OCI-LY1 (cell line): Measurements from ENCODE around the gene KRT4.

Source experiments
- H2AFZ ChIP-seq: fragments of 200-600 bp; sonication (generic), shearing (Covaris generic); 2 replicates; pipeline ENCODE4 v1.6.0; 2014; ENCODE audit warnings: antibody characterized with exemption, mild to moderate bottlenecking, low read length
- H3F3A ChIP-seq: fragments of 200-600 bp; sonication (generic), shearing (Covaris generic); 2 replicates; pipeline ENCODE4 v1.6.0; 2014; ENCODE audit warnings: mild to moderate bottlenecking, antibody characterized with exemption, low read length, moderate library complexity; ENCODE audit not compliant: insufficient read depth
- H3K27ac ChIP-seq: fragments of 200-600 bp; sonication (generic); 2 replicates; pipeline ENCODE4 v1.5.1; 2014; ENCODE audit warnings: low read length, mixed run types, mild to moderate bottlenecking, low read depth; ENCODE audit not compliant: poor library complexity, severe bottlenecking
- H3K27me3 ChIP-seq: fragments of 200-600 bp; sonication (generic); 2 replicates; pipeline ENCODE4 v1.6.0; 2014; ENCODE audit warnings: antibody characterized with exemption, mild to moderate bottlenecking, low read length, moderate library complexity; ENCODE audit not compliant: insufficient read depth
- H3K36me3 ChIP-seq: fragments of 200-600 bp; sonication (generic); 2 replicates; pipeline ENCODE4 v1.6.1; 2014; ENCODE audit warnings: mild to moderate bottlenecking, antibody characterized with exemption, low read length, moderate library complexity, mixed read lengths; ENCODE audit not compliant: insufficient read depth
- H3K4me1 ChIP-seq: fragments of 200-600 bp; sonication (generic); 2 replicates; pipeline ENCODE4 v1.5.1; 2014; ENCODE audit warnings: mild to moderate bottlenecking, low read length, moderate library complexity; ENCODE audit not compliant: insufficient read depth, severe bottlenecking
- H3K4me2 ChIP-seq: fragments of 200-600 bp; sonication (generic), shearing (Covaris generic); 2 replicates; pipeline ENCODE4 v1.6.1; 2014; ENCODE audit warnings: low read length
- H3K4me3 ChIP-seq: fragments of 200-600 bp; sonication (generic); 2 replicates; pipeline ENCODE4 v1.5.1; 2014; ENCODE audit warnings: low read length, low read depth, mild to moderate bottlenecking, mixed read lengths; ENCODE audit not compliant: poor library complexity, severe bottlenecking
- H3K79me2 ChIP-seq: fragments of 200-600 bp; shearing (Covaris generic); 2 replicates; pipeline ENCODE4 v1.6.1; 2016; ENCODE audit warnings: mixed run types, low read length, mixed read lengths; ENCODE audit not compliant: insufficient read depth
- H3K9ac ChIP-seq: fragments of 200-600 bp; sonication (generic), shearing (Covaris generic); 2 replicates; pipeline ENCODE4 v1.6.1; 2014; ENCODE audit warnings: mild to moderate bottlenecking, low read length, mixed read lengths
- H3K9me2 ChIP-seq: fragments of 200-600 bp; sonication (generic), shearing (Covaris generic); 2 replicates; pipeline ENCODE4 v1.6.1; 2014; ENCODE audit warnings: low read depth, mild to moderate bottlenecking, low read length, mixed read lengths
- H3K9me3 ChIP-seq: fragments of 200-600 bp; shearing (Covaris generic); 2 replicates; pipeline ENCODE4 v1.6.1; 2014; ENCODE audit warnings: low read length, mixed read lengths
- H4K20me1 ChIP-seq: fragments of 200-600 bp; sonication (generic), shearing (Covaris generic); 2 replicates; pipeline ENCODE4 v1.6.0; 2016; ENCODE audit warnings: mild to moderate bottlenecking, low read length; ENCODE audit not compliant: insufficient read depth
- CTCF ChIP-seq: fragments of 200-600 bp; sonication (generic), shearing (Covaris generic); IDR thresholded peaks from 2 replicates; pipeline ENCODE4 v1.5.1; 2017; ENCODE audit warnings: mild to moderate bottlenecking, antibody characterized with exemption, low read length, moderate library complexity, mixed read lengths
- EZH2 ChIP-seq: fragments of 200-600 bp; sonication (generic), shearing (Covaris generic); IDR thresholded peaks from 2 replicates; pipeline ENCODE4 v1.8.0; 2017; ENCODE audit warnings: borderline replicate concordance, mixed run types, mild to moderate bottlenecking, antibody characterized with exemption, low read length, moderate library complexity, mixed read lengths

KRT4 gene

GRCh38 chr12:52845946-52846345 is 32.0 kb upstream of the KRT4 start:
- Histone ChIP-seq H3K36me3 (no peaks in the 10 kb centered on the region), H3K4me2 (no peak overlapping the region), H3K4me1 (no peaks in the 10 kb centered on the region), H2AFZ (no peak overlapping the region), H3K9ac (no peak overlapping the region), H3K27ac (no peak overlapping the region), H4K20me1 (no peaks in the 10 kb centered on the region), H3K27me3 (no peaks in the 10 kb centered on the region), H3K4me3 (no peak overlapping the region), H3K9me2 (no peaks in the 10 kb centered on the region), H3K9me3 (no peaks in the 10 kb centered on the region), H3F3A (no peaks in the 10 kb centered on the region), H3K79me2 (no peaks in the 10 kb centered on the region)
- no peak for TF ChIP-seq EZH2
- TF ChIP-seq CTCF: no peak

DNA sequence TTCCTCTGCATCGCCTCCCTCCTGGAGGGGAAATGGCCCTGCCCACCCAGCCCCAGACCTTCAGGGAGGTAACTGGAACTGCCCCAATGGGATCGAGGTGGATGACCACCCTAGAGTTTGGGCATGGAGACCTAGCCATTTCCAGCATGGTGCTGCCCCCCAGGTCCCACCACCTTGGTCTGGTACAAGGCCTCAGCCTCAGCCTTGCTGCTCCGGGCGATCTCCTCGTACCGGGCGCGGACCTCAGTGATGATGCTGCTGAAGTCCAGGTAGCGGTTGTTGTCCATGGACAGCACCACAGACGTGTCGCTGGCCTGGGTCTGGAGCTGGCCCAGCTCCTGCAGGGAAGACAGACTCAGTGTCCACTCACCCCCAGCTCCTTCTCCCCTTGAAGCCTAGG is 30.5 kb upstream of the KRT4 start:
- H3K27me3 ChIP-seq: no peaks in the 10 kb centered on the region
- no peaks in the 10 kb centered on the region for H3F3A ChIP-seq
- no peak overlapping the region for H3K27ac ChIP-seq
- no peaks in the 10 kb centered on the region for H4K20me1 ChIP-seq
- H3K9me3 ChIP-seq: no peaks in the 10 kb centered on the region
- no peaks in the 10 kb centered on the region for H3K36me3 ChIP-seq
- H3K79me2 ChIP-seq: no peaks in the 10 kb centered on the region
- no peaks in the 10 kb centered on the region for H3K9me2 ChIP-seq
- no peak overlapping the region for H2AFZ ChIP-seq
- no peaks in the 10 kb centered on the region for H3K4me1 ChIP-seq
- H3K4me3 ChIP-seq: no peak overlapping the region
- no peak overlapping the region for H3K9ac ChIP-seq
- no peak overlapping the region for H3K4me2 ChIP-seq
- TF ChIP-seq CTCF (no peak), EZH2 (no peak)

DNA sequence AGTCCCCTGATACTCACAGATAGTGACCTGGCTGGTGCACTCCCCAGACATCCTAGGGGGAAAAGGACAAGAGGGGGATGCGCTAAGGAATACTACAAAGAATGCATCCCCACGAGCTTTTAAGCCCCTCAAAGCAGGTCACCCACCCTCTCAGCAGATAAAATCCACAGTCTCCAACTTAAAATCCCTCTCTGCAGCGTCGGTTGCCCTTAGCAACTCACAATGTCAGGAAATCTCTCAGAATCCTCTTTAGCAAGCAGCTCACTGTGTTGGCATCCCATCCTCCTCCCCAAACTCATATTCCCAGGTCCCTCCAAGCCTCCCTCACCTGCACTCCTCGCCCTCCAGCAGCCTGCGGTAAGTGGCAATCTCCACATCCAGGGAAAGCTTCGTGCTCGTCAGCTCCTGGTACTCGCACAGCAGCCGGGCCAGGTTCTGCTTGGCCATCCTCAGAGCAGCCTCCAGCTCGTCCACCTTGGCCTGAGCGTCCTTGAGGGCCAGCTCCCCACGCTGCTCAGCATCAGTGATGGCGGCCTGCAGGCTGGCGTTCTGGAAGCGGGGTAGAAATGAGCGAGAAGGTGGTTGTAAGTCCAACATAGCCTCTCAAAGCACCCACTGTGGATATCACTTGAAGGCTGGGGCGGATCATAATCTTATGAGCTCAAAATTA is 25.7 kb upstream of the KRT4 start:
- Histone ChIP-seq H3K27me3 (peaks cover 5% of the 10 kb centered on the region; the same call in 1 of the 2 replicates), H3K9ac (no peak overlapping the region), H3K79me2 (no peaks in the 10 kb centered on the region), H2AFZ (no peak overlapping the region), H3K4me2 (no peak overlapping the region), H3K27ac (no peak overlapping the region), H3K4me3 (no peak overlapping the region), H3K9me2 (no peaks in the 10 kb centered on the region), H3F3A (no peaks in the 10 kb centered on the region), H3K9me3 (no peaks in the 10 kb centered on the region), H3K36me3 (no peaks in the 10 kb centered on the region), H4K20me1 (no peaks in the 10 kb centered on the region), H3K4me1 (no peaks in the 10 kb centered on the region)
- TF ChIP-seq CTCF: no peak
- TF ChIP-seq EZH2: no peak
